NCI-H774 (cell line): ENCODE measurements around the gene NAPB.

Experiments used
- DNase-seq: peaks from one replicate; lab custom pipeline; 2025; lab: John Stamatoyannopoulos, UW

Gene NAPB

DNA sequence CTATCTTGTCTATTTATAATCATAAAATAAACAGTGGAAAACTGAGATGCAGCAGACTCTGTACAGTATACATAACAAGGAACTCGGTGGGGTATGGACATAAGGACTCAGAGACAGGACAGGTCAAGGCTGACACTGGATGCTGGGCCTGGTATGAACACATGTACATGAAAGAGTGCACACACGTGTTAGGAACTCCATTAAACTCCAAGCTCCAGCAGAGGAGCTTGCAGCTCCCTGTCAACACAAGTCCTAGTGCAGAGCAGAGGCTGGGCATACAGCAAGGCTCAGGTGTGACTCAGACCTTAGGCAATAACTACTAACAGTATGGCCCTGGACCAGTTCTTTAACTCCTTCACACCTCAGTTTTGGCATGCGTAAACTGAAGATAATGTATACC, 17.1 kb downstream of the NAPB start:
- DNase-seq = no peak

DNA sequence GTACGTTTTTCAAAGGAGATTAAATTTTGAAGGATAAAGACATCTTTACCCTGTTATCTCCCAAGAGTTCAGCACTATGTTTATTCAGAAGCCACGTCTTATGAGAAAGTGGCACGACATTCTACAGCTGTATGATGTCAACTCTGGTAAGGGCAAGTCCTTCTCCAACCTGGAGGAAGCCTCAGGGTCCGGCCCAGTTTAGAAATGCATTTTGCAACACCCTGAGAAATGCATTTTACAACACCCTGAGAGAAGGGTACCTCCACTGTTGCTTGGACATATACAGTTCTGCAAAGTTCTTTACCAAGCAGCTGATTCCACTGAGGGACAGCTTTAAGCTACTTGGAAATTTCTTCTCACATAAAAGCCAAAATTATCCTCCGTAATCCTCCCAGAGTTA, 17.5 kb downstream of the NAPB start:
- no peak for DNase-seq

DNA sequence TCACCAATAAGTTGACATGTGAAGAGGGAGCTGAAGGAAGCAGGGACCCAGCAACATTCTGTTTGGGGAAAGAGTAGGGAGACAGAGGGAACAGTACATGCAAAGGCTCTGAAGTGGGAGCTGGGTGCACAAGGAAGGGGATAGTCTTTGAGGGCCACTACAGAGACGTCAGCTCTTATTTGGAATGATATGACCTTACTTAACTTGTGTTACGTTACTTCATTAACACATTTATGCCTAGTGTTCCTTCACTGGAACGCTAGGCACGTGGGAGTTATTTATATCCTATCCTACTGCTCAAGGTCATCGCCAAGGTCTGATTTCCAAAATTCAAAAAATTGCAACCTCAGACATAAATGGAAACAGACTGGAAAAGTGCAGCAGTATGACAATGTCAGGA, 20.2 kb downstream of the NAPB start:
- no peak for DNase-seq

DNA sequence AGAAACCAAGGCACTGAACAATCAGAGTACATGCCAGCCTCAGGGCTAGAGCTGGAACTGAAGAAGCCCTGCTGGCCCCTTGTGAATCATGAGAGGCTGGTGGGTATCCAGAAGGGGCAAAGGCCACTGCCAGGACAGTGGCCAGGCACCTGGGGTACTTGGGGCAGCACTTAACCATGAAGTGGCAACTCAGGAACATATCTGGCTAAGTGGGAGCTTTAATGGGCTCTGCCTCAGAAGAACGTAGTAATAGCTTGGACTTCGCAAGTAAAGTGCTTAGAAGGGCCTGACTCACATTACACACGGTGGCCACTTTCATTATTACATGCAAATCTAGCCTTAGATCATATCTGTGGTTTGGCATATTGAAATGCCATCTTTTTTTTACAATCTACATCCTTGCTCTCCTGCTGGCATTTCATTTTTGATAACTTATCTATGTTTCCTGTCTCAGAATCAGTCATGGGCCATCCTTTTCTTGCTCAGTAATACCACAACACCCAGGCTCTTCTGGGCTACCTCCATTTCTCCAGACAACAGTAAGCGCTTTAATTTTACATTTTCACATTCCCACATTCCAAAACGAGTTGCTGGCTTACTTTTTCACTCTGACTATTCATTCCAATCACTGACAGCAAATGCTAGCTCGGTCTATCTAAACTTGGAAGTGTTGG, 21.6 kb downstream of the NAPB start:
- no peak for DNase-seq

DNA sequence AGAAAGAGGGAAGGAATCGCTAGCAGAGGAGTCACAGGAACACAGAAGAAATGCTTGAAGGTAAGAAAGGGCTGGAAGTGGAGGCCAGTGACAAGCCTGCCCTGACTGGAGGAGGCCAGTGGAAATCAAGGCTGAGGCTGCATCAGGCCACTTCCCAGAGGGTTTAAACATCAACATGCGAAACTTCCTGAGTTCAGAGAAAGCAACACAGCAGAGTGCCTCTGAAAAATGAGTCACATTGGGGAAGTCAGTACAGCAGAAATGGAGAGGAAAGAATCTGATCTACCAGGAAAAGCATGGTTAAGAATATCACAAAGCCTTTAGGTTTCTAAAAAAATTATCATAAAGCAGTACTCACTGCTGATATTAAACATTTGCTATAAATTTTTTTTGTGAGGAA, 23.3 kb downstream of the NAPB start:
- no peak for DNase-seq

DNA sequence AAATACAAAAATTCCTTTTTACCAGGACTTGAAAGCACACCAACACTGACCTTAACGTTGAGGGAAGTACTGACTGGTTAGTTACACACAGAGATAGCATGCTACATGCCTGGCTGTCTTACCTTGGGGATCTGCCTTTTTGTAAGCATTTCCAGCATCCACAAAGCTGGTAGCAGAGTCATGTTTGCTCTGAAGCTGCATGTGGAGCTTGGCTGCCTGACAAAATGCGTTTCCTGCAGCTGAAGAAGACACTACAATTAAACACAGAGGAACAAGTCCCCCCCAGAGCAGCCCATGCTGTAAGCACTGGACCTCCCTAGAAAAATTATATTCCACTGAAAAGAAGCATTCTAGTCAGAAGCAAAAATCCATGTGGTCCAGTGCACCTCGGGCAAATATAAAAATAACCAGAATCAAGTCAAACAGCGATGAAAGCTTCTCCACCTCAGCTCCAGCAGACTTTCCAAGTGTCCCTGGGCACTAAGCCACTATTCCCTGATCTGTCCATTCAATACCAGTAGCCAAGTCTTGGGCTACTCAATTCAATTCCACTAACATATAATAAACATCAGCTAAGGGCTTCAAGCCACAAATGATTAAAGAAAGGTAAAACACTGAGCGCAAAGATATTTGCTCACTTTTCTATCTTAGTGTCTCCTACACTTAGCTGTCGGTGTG, 24.2 kb downstream of the NAPB start:
- DNase-seq = no peak

DNA sequence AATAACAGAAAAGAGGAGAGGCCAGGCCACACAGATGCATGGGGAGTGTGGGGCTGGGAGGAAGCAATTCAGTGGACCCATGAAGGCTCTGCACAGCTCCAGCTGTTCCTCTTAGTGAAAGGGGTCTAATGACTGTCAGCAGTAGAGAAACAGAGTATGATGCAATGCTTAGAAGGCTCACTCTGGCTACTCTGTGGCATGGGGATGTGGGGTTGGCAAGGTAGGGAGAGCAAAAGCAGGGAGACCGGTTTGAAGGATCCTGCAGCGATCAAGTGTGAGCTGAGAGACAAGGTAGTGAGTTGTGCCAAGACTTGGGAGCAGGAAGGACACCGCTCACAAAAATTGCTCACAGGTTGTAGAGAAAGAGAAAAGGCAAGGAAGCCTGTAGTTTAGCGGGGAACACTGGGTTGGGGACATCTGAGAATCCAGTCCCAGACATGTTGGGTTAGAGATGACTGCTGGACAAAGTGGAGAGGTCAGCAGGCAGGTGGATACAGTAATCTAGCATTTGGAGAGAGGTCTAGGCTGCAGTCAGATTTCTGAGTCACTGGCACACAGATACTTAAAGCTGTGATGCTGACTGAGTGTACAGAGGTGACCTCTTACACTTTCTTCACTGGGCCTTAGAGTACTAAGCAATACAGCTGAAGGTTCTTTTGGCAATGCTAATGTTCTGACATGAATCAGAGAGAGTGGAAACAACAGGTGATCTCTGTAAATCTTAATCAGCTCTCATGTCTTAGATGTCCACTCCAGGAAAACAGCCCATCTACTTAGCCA, 27.1 kb downstream of the NAPB start:
- no peak for DNase-seq

DNA sequence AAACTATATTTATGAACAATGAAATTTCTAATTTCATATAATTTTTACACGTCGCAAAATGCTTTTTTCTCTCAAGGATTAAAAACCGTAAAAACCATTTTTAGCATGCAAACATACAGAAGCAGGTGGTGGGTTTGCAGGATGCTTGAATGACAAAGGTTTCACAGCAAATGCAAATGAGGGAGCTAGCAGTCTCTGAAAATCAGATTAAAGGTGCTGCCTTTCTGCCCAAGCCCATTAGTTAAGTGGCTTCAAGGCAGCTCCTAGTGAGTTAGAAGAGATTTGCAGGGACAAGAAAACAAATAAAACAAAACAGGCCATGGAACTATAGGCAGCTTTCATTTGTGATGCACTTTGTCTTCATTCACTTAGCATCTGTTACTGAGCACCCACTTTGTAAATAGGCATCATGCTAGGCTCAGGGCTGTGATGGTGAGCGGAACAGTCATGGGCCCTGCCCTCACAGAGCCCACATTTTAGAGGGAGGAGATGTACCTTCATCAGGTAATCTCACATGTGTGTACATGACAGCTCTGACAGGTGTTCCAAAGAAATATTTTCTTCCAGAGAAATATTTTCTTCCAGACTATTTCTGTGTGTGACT, 29.5 kb downstream of the NAPB start:
- no peak for DNase-seq

DNA sequence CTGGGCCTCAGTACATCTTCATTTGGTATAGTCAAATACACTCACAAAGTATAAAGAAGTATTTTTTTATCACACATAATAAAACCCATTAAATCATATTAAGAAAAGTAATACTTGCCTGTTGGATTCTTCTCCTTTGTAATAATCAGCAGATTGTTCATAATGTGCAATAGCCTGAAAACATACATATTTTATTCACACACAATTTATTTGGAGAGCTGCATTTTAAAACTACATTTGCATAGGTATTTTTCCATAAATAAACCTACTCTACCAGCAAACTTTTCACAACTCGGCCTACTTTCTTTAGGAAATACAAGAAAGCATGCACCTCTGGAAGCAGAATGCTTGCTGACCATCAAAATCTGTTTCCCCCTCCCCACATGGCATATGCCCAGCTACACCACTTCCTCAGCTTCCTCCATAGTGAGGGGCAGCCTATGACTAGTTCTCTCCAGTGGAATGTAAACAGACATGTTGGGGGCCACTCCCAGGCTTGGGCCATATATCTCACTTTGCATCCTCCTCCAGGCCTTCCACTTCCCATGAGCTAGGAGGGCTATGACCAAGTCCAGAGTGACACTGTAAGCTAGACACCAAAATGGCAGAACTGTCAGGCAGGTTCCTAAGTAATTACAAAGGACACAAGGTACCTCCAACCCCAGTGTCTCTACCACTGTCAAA, 31.1 kb downstream of the NAPB start:
- no peak for DNase-seq

DNA sequence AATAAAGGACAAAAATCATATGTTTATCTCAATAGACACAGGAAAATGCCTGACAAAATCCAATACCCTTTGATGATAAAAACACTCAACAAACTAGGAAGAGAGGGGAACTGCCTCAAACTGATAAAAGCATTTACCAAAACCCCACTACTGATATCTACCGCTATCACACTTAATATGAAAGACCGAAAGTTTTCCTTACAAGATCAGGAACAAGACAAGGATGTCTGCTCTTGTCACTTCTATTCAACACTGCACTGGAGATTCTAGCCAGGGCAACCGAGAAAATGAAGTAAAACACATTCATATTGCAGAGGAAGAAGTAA, 34.2 kb downstream of the NAPB start:
- DNase-seq = no peak

DNA sequence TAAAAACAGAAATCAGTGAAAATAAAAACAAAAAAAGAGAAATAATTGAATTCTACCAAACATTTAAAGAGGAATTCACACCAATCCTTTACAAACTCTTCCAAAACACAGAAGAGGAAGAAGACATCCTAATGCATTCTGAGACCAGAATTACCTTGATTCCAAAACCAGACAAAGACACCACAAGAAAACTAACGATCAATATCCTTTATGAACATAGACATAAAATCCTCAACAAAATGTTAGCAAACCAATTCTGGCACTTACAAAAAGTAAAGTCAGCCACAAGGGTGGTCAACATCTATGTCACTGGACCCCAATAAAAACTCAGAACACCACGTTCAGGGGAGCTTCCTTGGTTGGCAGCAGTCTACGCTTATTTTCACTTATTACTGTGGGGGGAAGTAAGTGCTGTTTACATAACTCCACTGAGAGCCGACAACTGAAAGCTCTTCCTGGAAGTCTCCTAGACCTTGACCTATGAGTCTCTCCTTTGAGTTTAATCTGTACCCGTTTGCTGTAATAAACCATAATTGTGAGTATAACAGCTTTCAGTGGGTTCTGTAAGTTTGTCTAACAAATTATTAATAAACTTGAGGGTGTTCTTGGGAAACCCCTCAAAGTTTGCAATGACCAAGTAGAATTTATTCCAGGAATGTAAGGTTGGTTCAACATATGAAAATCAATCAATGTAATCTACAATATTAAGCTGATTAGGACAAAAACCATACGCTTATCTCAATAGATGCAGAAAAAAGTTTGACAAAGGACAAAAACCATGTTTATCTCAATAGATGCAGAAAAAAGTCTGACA, 34.8 kb downstream of the NAPB start:
- DNase-seq = no peak

DNA sequence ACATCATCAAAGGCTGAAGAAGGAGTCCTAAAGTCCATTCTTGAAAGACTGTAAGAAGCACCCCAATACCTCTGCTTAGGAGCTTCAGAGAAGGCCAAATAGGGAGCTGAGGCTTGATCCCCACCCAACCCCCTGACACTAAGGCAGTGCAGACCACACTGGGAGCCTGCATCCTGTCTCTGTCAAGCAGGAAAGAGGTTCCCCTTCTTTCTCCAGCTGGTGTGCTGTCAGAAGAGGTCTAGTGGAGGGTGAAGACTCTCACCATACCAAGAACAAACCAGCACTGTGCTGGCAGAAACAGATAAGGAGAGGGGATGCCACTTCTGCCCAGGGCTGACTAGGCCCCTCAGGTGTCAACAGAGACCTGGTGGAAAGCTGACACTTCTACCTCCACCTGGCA, 39.4 kb downstream of the NAPB start:
- no peak for DNase-seq

DNA sequence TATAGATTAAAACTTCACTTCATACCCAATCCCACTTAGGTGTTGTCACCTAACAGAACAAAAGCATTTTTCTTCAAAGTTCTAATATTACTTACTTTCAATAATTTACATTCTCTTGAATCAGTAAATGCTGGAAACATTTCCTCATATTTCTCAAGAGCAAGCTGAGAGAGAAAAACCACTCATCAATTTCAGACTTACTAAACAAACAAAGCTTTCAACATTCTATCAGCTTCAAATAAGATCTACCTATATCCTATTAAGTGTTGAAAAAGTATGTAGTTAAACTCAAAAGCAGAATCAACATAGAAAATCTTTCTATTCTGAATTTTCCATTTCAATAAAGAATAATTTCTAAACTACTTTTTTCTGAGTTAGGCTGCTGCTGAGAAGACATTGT, 41.5 kb downstream of the NAPB start:
- no peak for DNase-seq

DNA sequence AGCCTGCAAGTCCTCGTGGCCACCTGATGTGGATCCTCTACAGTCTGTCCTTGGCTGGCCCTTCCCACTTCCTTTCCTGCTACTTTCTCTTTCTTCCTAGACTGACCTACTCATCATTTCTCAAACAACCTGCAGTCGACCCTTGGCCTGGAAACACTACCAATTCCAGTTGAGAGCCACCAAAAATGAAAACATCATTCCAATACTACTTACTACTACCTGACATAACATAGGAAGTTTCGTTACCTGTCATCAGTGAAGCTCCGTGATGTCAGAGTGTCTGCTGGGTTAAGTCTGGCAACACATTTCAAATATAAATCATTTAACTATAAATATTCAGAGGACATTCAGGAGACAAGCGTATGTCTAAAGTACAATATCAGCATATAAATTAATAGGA, 45.5 kb downstream of the NAPB start:
- DNase-seq = no peak

DNA sequence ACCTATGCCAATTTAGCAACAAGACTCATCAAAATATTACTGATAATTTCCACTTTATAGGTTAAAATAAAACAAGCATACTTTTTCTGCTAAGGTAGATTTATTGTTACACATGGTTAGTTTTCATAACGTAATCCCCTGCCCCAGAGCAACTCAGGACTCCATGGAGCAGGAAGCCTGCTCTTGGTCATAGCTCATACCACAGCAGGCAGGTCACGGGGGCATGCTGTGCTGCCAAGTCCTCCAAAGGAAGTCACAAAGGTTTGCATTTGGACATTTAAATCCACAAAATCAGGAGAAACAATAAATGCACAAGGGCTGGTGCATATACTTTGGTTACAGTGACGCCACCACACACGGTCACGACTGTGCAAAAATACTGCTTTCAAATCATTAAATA, 46.8 kb downstream of the NAPB start:
- DNase-seq = no peak

DNA sequence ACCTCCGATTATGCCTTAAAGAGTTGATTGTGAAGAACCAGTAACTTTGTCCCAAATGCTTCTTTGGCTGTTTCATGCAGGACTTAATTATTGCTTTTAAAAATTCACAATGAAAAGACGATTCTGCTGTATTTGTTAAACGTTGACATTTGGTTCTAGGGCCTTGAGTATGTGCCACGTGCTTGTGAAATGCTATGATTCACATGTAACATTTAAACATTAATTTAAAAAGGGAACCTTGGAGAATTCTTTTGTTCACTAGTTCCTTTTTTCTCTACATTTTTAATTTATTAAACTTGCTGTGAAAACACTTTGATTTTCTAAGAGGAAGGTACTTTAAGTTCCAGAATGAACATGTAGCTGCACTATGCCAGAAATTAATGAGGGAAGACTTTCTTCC, 49.8 kb downstream of the NAPB start:
- DNase-seq = no peak

DNA sequence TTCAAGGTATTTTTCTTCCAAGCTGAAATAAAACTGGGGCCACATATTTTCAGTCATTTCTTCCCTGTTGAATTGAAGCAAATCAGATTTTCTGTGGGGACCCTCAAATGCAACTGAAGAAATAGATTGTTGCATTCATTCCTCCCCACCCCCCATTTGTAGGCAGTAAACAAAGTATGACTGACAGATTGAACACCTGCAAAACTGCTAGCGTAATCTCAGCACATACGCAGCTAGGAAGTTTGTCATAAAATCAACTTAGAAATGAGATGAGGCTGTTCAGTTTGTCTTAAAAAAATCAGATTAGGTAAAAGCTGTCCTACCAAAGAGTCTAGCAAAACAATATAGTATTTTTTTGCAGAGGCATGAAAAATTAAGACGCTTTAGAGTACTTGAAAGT, 50.4 kb downstream of the NAPB start:
- DNase-seq = no peak

DNA sequence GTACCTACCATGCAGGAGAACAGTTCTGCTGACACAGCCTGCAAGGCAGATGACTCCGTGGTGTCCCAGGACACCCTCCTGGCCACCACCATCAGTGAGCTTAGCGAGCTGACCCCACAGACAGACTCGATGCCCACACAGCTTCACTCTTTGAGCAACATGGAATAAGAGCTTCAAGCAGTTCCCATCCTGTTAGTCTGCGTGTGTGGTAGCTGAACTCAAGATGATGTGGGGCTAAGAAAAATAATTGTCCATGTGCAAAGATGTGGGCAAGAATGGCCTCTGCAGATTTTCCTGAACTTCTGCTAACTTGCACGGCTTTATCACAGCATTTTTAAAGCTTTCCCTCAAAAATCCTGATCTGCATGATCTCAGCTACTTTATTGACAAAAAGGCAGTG, 51.0 kb downstream of the NAPB start:
- DNase-seq = no peak

DNA sequence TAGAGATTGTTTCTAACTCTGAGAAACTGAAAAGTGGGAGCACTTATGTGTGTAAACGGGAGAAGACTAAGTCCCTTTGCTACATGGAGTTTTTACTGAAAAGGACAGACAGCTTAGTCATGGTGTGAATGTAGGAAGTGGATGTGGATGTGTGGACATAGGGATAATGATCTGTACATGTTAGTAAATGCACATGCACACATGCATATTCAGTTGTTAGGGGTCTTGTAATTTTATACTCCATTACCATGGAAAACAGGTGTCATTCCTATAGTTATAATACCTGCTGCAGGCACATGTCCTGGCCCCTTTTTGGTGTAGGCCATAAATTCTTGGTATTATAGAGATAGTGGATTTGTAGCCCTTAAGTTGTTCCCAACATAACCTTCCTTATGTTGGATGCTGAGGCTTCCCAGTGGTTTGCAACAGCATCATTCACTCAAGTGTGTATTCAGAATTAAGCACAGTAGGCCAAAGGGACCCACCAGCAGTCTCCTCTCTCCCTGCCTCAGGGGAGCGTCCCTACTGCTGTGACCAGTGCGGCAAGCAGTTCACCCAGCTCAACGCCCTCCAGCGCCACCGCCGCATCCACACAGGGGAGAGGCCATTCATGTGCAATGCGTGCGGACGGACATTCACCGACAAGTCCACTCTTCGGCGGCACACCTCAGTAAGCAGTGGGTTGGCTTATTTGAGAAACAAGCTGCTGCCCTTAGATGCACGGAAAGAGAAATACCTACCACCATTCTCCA, 52.0 kb downstream of the NAPB start:
- no peak for DNase-seq

DNA sequence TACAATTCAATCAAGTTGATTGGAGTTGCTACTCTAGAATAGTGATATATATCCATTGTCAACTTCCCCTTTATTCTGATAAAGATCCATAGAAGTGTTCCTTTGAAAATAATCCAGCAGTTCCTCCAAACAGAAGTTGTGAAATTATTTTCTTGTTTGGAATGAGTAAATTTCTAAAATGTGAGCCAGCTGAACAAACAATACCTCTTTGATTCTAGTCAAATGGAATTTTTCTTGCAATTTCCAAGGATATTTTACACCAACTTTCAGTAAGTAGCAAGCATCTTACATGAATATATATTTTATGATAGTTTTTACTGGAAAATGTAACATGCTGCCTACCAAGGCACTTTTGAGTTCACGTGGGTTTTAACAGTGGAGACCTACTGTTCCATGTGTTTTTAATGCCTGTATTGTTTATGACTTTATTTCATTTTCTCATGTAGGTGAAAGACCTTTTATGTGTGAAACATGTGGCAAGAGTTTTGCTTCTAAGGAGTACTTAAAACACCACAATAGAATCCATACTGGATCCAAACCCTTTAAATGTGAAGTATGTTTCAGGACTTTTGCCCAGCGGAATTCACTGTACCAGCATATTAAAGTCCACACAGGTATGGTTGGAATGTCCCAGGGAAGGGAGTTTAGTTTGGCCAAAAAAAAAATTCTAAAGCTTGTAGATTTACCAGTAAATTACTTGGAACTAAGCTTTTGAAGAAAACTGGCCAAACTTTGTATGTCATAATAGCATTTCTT, 52.8 kb downstream of the NAPB start:
- no peak for DNase-seq
